Upper lobe of left lung (tissue), 4 donors: ENCODE results near the gene BCL2.

Experiments used
- EP300 ChIP-seq, 4 donors: sonication (generic); formaldehyde crosslinking; IDR thresholded peaks; one replicate each; pipeline ENCODE4 v1.5.1; 2017; ENCODE audit warnings: antibody characterized with exemption in 4 of 4, control low read depth in 2 of 4
- POLR2A ChIP-seq, 4 donors: fragments of 450-650 bp; IDR thresholded peaks; one replicate each; pipeline ENCODE4 v1.5.1; 2016 to 2017; ENCODE audit warnings: antibody characterized with exemption in 4 of 4, mild to moderate bottlenecking in 2 of 4
- POLR2AphosphoS5 ChIP-seq, 2 donors: sonication (generic); formaldehyde crosslinking; IDR thresholded peaks; one replicate each; pipeline ENCODE4 v1.5.1; 2017; ENCODE audit warnings: antibody characterized with exemption in 2 of 2
- TF ChIP-seq, protein P1 (sequence below), 6 experiments: fragments of 450-650 bp in 4 of 6; fragments of 200-600 bp in 2 of 6; sonication (generic) in 2 of 6; IDR thresholded peaks; one replicate each; pipeline ENCODE4 v1.5.1; 2016 to 2019; ENCODE audit warnings: antibody characterized with exemption in 6 of 6

GRCh38 chr18:63220903-63221302 is 98.7 kb downstream of the BCL2 start:
- TF ChIP-seq POLR2AphosphoS5 (IDR thresholded peaks at IDR 0.05) (no peak), POLR2A (IDR thresholded peaks at IDR 0.05) (no peak), EP300 (IDR thresholded peaks at IDR 0.05) (no peak)
- TF ChIP-seq, protein P1, sequence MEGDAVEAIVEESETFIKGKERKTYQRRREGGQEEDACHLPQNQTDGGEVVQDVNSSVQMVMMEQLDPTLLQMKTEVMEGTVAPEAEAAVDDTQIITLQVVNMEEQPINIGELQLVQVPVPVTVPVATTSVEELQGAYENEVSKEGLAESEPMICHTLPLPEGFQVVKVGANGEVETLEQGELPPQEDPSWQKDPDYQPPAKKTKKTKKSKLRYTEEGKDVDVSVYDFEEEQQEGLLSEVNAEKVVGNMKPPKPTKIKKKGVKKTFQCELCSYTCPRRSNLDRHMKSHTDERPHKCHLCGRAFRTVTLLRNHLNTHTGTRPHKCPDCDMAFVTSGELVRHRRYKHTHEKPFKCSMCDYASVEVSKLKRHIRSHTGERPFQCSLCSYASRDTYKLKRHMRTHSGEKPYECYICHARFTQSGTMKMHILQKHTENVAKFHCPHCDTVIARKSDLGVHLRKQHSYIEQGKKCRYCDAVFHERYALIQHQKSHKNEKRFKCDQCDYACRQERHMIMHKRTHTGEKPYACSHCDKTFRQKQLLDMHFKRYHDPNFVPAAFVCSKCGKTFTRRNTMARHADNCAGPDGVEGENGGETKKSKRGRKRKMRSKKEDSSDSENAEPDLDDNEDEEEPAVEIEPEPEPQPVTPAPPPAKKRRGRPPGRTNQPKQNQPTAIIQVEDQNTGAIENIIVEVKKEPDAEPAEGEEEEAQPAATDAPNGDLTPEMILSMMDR (IDR thresholded peaks at IDR 0.05), result no peak
